GM20431 (cell line): Measurements from ENCODE around the gene USP33.
"Not testable (repeated sequence)": the region's sequence is repeated elsewhere in the genome, so short reads cannot be mapped to it uniquely, and the experiment has no call there.

ENCODE experiments used
- in situ Hi-C: fragments of 300-500 bp; cut with MseI, MboI; formaldehyde crosslinking; loops from one replicate; pipeline ENCODE4 v1.15.0; 2020; ENCODE audit warnings: low sequenced_read_pairs; ENCODE audit not compliant: unreplicated experiment

USP33 gene

GRCh38 chr1:77759071-77760028 is at the start of gene USP33:
Gene USP33 (minus strand): TSS chr1:77759852. CDS start chr1:77741697, 18,155 bp downstream.
- in situ Hi-C loops = no loop called here

- in situ Hi-C loops = no loop called here
Measured at GRCh38 chr1:77803371-77803770, 43.7 kb upstream of the USP33 start.

- in situ Hi-C loops = no loop called here
Measured at GRCh38 chr1:77802026-77802425, 42.4 kb upstream of the USP33 start.

GRCh38 chr1:77797991-77798390 is 38.3 kb upstream of the USP33 start:
- in situ Hi-C loops = no loop called here

- in situ Hi-C loops = no loop called here
Measured at GRCh38 chr1:77796695-77797405, 37.2 kb upstream of the USP33 start.

GRCh38 chr1:77794550-77794949 is 34.9 kb upstream of the USP33 start:
- in situ Hi-C loops = no loop called here

- in situ Hi-C loops = not testable (repeated sequence)
Measured at GRCh38 chr1:77786093-77786741, 26.6 kb upstream of the USP33 start.

GRCh38 chr1:77783141-77783540 is 23.5 kb upstream of the USP33 start:
- in situ Hi-C loops = no loop called here

- in situ Hi-C loops = no loop called here
Measured at GRCh38 chr1:77781683-77782082, 22.0 kb upstream of the USP33 start.

GRCh38 chr1:77779529-77780281 is 20.1 kb upstream of the USP33 start, which contains the start of gene MIGA1:
Gene MIGA1 (plus strand): TSS chr1:77779649. CDS start chr1:77783253, 3,604 bp downstream.
- in situ Hi-C loops = no loop called here

GRCh38 chr1:77776007-77776700 is 16.5 kb upstream of the USP33 start:
- in situ Hi-C loops = no loop called here

GRCh38 chr1:77768006-77768405 is 8.4 kb upstream of the USP33 start:
- in situ Hi-C loops = no loop called here

GRCh38 chr1:77762072-77762476 is 2.4 kb upstream of the USP33 start:
- in situ Hi-C loops = no loop called here

- in situ Hi-C loops = no loop called here
Measured at GRCh38 chr1:77757603-77758002, 2.0 kb downstream of the USP33 start.

- in situ Hi-C loops = no loop called here
Measured at GRCh38 chr1:77757066-77757584, 2.5 kb downstream of the USP33 start.

GRCh38 chr1:77756052-77756754 is 3.4 kb downstream of the USP33 start:
- in situ Hi-C loops = no loop called here

- in situ Hi-C loops = not testable (repeated sequence)
Measured at GRCh38 chr1:77749489-77749888, 10.2 kb downstream of the USP33 start.

- in situ Hi-C loops = no loop called here
Measured at GRCh38 chr1:77744576-77744975, 15.1 kb downstream of the USP33 start.
